ENCODE measurements around the gene TACR1. TPM values are rescaled to one million over a fixed set of nuclear protein-coding genes. Genes with fewer than 3 reads are reported as not detected.
"Not testable (repeated sequence)": the region's sequence is repeated elsewhere in the genome, so short reads cannot be mapped to it uniquely, and the experiment has no call there.

TACR1 gene
- total RNA-seq, 1 donor from 2014 or later, result not detected

GRCh38 chr2:75195076-75195691, 4.1 kb downstream of the TACR1 start:
- DNase-seq (ENCODE audit: low read depth in 2 of 2), result no peak

GRCh38 chr2:75194184-75194868, 5.0 kb downstream of the TACR1 start:
- DNase-seq (ENCODE audit: low read depth in 2 of 2), result no peak

GRCh38 chr2:75192496-75192895, 6.8 kb downstream of the TACR1 start:
- no peak for DNase-seq (ENCODE audit: low read depth in 2 of 2)

- no peak for DNase-seq (ENCODE audit: low read depth in 2 of 2)
Observed at GRCh38 chr2:75190271-75190990, 8.9 kb downstream of the TACR1 start.

- DNase-seq (ENCODE audit: low read depth in 2 of 2), result no peak
Observed at GRCh38 chr2:75186821-75187220, 12.5 kb downstream of the TACR1 start.

GRCh38 chr2:75182606-75183005, 16.7 kb downstream of the TACR1 start:
- no peak for DNase-seq (ENCODE audit: low read depth in 2 of 2)

GRCh38 chr2:75180476-75180875, 18.8 kb downstream of the TACR1 start:
- DNase-seq (ENCODE audit: low read depth in 2 of 2), result no peak

- DNase-seq (ENCODE audit: low read depth in 2 of 2), result no peak
Observed at GRCh38 chr2:75177427-75177826, 21.9 kb downstream of the TACR1 start.

- no peak for DNase-seq (ENCODE audit: low read depth in 2 of 2)
Observed at GRCh38 chr2:75175456-75175855, 23.9 kb downstream of the TACR1 start.

GRCh38 chr2:75174981-75175380, 24.3 kb downstream of the TACR1 start:
- DNase-seq (ENCODE audit: low read depth in 2 of 2), result no peak

- DNase-seq (ENCODE audit: low read depth in 2 of 2), result no peak
Observed at GRCh38 chr2:75174519-75174918, 24.8 kb downstream of the TACR1 start.

- no peak for DNase-seq (ENCODE audit: low read depth in 2 of 2)
Observed at GRCh38 chr2:75173740-75174139, 25.6 kb downstream of the TACR1 start.

- DNase-seq (ENCODE audit: low read depth in 2 of 2), result not testable (repeated sequence)
Observed at GRCh38 chr2:75171423-75171822, 27.9 kb downstream of the TACR1 start.

- DNase-seq (ENCODE audit: low read depth in 2 of 2), result no peak
Observed at GRCh38 chr2:75170889-75171288, 28.4 kb downstream of the TACR1 start.

- no peak for DNase-seq (ENCODE audit: low read depth in 2 of 2)
Observed at GRCh38 chr2:75168186-75168585, 31.1 kb downstream of the TACR1 start.

- no peak for DNase-seq (ENCODE audit: low read depth in 2 of 2)
Observed at GRCh38 chr2:75166491-75166890, 32.8 kb downstream of the TACR1 start.

GRCh38 chr2:75162897-75163296, 36.4 kb downstream of the TACR1 start:
- DNase-seq (ENCODE audit: low read depth in 2 of 2), result no peak

- DNase-seq (ENCODE audit: low read depth in 2 of 2), result no peak
Observed at GRCh38 chr2:75162259-75162658, 37.1 kb downstream of the TACR1 start.

- DNase-seq (ENCODE audit: low read depth in 2 of 2), result no peak
Observed at GRCh38 chr2:75157435-75157834, 41.9 kb downstream of the TACR1 start.

- DNase-seq (ENCODE audit: low read depth in 2 of 2), result no peak
Observed at GRCh38 chr2:75155115-75155514, 44.2 kb downstream of the TACR1 start.

GRCh38 chr2:75153221-75153620, 46.1 kb downstream of the TACR1 start:
- no peak for DNase-seq (ENCODE audit: low read depth in 2 of 2)

GRCh38 chr2:75152243-75152642, 47.1 kb downstream of the TACR1 start:
- not testable (repeated sequence) for DNase-seq (ENCODE audit: low read depth in 2 of 2)

GRCh38 chr2:75147884-75148283, 51.4 kb downstream of the TACR1 start:
- DNase-seq (ENCODE audit: low read depth in 2 of 2), result not testable (repeated sequence)
